ENCODE data around the gene ARHGAP27.

DNA sequence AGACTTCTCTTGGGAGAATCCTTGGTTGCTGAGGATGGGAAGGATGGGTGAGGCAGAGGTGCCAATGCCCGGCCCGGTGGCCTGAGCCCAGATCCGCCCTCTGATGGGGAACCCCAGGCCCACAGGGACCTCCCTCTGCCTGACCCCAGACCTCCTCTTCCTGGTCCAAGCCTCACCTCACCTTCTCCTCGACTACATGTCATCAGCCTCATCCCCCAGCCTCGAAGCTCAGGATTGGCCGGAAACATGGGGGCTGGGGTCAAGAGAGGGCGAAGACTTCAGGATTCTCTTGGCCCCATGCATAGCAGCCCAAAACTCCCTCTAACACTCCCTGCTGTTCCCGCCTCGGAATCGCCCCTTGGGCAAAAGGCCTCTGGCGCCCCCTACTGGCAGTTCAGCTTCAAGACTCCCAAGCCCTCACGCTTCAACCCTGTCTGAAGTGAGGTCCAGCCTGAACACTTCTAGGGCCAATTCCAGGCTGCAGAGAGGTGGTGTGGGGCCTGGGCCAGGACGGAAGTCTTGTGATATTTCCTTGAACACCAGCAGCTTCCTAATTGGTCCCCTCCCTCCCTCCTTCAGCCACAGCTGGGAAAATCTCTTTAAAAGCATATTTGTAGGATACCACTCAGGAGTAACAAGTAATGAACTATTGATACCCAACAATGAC lies 47.2 kb downstream of the ARHGAP27 start:
- TF ChIP-seq TAF1 (IDR thresholded peaks at IDR 0.05; ENCODE audit: low read depth, low read length) (no peak), POLR2A (IDR thresholded peaks at IDR 0.05; ENCODE audit: low read depth, low read length) (no peak), POLR2AphosphoS5 (IDR thresholded peaks at IDR 0.05; ENCODE audit: low read depth, low read length) (no peak)

Measured in GM12891 (cell line).